HG03521 (cell line): ENCODE data around the gene H19.

Source experiments
- ATAC-seq: cut with Tn5 transposase; IDR thresholded peaks from one replicate; pipeline ENCODE4 v1.9.1; 2021; ENCODE audit warnings: mild to moderate bottlenecking, moderate library complexity; ENCODE audit not compliant: unreplicated experiment

The H19 gene

GRCh38 chr11:1948389-1948788 lies 49.3 kb downstream of the H19 start:
- no peak for ATAC-seq

- no peak for ATAC-seq
Observed at GRCh38 chr11:1947592-1948237, 49.9 kb downstream of the H19 start.

GRCh38 chr11:1946812-1947484 lies 50.7 kb downstream of the H19 start, which contains the start of gene MRPL23:
TSS of gene MRPL23 (plus strand) at chr11:1947332. CDS start at chr11:1947363, 31 bp downstream.
- ATAC-seq: no peak
